Right ventricle myocardium inferior (tissue), 1 donor: ENCODE results near the gene ARVCF. TPM values are rescaled to one million over a fixed set of nuclear protein-coding genes. Genes with fewer than 3 reads are reported as not detected.

Experiments used
- ATAC-seq: fragments of 200-7000 bp; cut with Tn5 transposase; one replicate; pipeline ENCODE4 v1.9.1; 2020; ENCODE audit warnings: mild to moderate bottlenecking, moderate library complexity
- DNase-seq: peaks from one replicate; pipeline ENCODE4 v3.0.0; 2021; ENCODE audit errors: missing footprints
- intact Hi-C: fragments of 100-400 bp; cut with DNase I; formaldehyde crosslinking; loops from one replicate; pipeline ENCODE4 v1.11.0; 2022
- total RNA-seq: library from RNA; stranded (reverse); fragmentation: NEBNext Ultra II Directional; extraction: Animal tissue kit (Norgen Biotek cat#: 25700); gene quantifications from one replicate; pipeline ENCODE4 v1.2.1, GENCODE V29; 2021
- donor health status: DM: no; HTN: yes; CAD: no; lungs with severe emphysema.

Gene ARVCF
- total RNA-seq, 1 donor from 2014 or later, result 30.5 TPM

DNA sequence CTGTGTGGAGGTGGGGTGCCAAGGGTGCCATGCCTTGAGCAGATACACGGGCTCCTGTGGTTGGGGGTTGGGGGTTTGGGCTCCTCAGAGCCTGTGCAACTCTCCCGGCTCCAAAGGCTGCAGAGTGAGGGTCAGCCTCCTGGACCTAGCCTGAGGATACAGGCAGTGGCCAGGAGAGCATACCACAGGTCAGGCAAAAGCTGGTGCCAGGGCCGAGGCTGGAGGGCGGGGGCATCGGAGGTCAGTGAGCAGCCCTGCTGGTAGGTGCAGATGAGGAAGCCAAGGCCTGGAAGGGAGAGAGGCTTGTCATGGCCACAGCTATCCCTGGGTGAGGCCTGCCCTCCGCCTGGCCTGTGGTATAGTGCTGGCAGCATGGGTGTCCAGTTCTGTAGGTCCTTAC lies 37.9 kb upstream of the ARVCF start:
- intact Hi-C loops, result no loop called here
- peak; percentile 8 for DNase-seq
- ATAC-seq, result no peak

- DNase-seq, result peak; percentile 41
- intact Hi-C loops, result no loop called here
- ATAC-seq, result peak; percentile 21
Measured at GRCh38 chr22:20054034-20054427, 37.4 kb upstream of the ARVCF start.

DNA sequence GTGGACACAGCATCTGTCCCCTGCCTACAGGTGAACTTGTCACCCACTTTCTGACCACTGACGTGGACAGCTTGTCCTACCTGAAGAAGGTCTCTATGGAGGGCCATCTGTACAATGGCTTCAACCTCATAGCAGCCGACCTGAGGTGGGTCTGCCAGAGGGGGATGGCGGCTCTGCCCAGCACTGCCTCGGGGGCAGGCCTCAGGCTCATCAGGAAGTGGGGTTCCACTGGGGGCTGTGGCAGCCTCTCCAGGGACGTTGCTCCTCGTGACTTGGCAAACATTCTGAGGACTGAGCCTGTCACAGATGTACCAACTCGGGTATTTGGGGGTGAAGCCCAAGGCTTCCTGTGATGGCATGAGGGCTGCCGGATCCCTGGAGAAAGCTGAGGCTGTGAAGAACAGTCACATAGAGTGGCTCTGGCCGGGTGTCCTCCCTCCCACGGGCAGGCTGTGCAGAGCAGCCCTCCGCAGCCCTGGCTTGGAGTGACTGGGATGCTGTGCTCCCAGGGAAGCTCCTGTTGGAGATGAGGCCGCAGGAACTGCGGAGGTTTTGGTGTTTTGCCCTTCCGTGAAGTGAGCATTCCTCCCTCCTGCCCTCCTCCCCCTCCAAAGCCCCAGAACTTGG lies 36.9 kb upstream of the ARVCF start:
- peak; percentile 29 for ATAC-seq
- intact Hi-C loops, result no loop called here

DNA sequence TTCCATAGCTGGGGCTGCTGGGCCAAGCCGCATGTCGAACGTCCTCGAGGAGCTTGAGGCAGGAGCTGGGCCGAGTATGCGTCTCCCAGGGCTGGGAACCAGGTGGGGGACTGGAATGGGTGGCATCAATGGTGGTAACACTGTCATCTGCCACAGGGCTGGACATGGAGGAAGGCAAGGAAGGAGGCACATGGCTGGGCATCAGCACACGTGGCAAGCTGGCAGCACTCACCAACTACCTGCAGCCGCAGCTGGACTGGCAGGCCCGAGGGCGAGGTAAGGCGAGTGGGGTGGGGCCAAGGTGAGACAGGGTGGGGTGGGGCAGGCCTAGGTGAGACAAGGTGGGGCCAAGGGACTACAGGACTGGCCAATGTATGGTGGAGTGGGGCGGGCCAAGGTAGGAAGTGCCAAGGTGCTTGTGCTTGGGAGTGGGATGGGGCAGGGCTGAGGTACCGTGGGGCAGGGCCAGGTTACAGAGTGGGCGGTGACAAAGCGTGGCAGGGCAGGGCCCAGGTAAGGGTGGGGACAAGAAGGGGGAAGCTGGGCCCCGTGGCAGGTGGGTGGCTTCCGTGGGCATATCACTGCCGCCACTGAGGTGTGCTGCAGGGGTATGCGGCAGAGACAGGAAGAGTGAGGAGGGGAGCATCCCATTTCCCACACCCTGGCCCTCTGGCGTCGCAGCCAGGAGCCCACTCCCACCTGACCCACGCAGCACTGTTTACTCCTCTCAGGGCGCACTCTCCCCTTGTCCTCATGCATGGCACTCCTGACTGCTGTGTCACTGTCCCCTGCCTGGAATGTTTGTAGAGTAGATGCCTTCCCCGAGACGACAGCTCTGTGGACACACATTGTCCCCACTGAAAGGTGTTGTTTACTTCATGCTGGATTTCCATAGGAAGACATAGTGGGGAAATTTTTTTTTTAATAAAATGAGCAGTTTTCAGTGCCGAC lies 36.0 kb upstream of the ARVCF start:
- intact Hi-C loops, result no loop called here
- ATAC-seq (no peak), DNase-seq (peak; percentile 64)

More for the DNA sequence above, 36.9 kb upstream of the ARVCF start:
- DNase-seq, result peak; percentile 50

GRCh38 chr22:20051927-20052308 lies 35.3 kb upstream of the ARVCF start:
- DNase-seq (no peak), ATAC-seq (no peak)
- intact Hi-C loops, result no loop called here

DNA sequence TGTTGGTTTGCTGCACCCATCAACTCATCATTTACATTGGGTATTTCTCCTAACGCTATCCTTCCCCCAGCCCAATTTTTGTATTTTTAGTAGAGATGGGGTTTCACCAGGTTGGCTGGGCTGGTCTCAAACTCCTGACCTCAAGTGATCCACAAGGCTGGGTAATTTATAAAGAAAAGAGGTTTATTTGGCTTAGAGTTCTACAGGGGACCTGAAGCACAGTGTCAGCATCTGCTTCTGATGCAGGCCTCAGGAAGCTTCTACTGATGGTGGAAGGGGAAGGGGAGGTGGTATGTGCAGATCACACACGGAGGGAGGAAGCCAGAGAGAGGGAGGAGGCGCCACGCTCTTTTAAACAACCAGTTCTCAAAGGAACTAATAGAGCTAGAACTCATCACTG lies 30.1 kb upstream of the ARVCF start:
- intact Hi-C loops, result no loop called here
- DNase-seq (no peak), ATAC-seq (no peak)

GRCh38 chr22:20044495-20045151 lies 28.0 kb upstream of the ARVCF start:
- intact Hi-C loops, result no loop called here
- ATAC-seq, result peak; percentile 16
- DNase-seq, result no peak

- ATAC-seq (no peak), DNase-seq (no peak)
- intact Hi-C loops, result no loop called here
Measured at GRCh38 chr22:20043997-20044342, 27.3 kb upstream of the ARVCF start.

GRCh38 chr22:20043057-20043996 lies 26.7 kb upstream of the ARVCF start:
- ATAC-seq (no peak), DNase-seq (peak; percentile 52)
- intact Hi-C loops, result no loop called here

DNA sequence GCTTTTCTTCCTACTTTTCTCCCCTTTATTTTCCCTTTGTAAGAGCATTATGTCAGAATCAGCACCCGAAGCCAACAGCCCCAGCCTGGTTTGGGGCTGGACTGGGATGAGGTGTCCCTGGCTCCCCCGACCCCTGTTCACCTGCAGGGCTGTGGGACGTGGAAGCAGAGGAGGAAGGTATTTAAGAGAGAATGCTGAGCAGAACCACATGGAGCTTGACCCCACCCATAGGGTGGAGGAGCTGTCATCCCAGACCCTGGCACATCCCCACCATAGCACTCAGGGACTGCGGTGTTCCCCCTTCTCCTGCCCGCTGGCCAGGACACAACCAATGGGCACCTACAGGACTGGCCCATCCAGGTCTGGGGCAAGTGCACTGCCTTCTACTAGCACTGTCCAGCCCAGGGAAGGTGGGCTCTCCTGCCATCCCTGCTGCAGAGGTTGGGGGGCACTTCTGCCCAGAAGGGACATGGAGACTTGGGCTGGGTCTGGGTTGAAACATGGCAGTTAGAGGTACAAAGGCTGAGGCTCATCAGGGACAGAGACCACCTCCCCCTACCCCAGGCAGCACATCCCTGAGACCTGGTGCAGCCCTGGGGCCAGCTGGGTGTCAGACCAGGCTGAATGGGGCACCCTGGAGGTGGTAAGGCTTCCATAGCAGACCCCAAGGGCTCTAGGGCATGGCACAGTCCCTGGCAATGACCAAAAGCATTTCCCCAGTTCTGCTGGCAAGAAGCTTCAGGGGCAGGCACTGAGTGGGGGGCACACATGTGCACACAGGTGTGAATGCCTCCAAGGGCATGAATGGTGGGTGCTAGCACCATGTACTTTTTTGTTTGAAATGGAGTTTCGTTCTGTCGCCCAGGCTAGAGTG lies 23.9 kb upstream of the ARVCF start:
- DNase-seq (peak; percentile 48), ATAC-seq (no peak)
- intact Hi-C loops, result no loop called here

- ATAC-seq (no peak), DNase-seq (peak; percentile 58)
- intact Hi-C loops, result no loop called here
Measured at GRCh38 chr22:20039683-20040325, 23.2 kb upstream of the ARVCF start.

DNA sequence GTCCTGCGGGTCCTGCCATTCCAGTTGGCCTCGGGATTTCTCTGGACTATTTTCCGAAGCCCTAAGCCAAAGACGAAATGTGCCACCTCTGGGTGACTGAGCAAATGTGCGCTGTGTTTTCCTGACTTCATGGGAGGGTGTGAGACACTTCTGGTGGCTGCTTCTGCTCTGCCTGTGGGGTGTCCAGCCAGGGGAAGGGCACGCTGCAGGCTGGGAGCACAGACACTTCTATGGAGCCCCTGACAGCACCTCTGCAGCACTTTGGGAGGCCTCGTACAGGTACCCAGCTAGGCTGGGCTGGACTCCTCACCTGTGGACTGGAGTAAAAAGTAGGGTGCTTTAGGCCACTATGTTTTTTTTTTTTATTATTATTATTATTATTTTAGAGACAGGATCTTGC lies 22.0 kb upstream of the ARVCF start:
- DNase-seq (no peak), ATAC-seq (no peak)
- intact Hi-C loops, result no loop called here

DNA sequence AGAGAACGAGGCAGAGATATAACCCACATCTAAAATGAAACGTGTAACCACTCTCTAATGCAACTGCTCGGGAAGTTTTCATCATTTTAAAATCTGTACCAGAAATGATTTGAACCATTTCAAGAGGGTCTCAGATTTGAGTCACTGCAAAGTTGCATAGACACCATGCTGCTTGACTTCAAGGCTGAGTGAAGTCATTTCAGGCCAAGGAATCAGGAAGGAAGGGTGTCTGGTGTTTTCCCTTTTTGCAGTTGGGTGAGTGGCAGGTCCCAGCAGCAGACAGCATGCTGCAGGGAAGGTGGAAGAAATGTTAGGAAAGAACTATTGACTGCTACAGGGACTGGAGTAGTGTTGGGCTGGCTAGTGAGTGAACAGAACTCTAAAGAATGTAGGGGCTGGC lies 20.8 kb upstream of the ARVCF start:
- DNase-seq (no peak), ATAC-seq (no peak)
- intact Hi-C loops, result no loop called here

DNA sequence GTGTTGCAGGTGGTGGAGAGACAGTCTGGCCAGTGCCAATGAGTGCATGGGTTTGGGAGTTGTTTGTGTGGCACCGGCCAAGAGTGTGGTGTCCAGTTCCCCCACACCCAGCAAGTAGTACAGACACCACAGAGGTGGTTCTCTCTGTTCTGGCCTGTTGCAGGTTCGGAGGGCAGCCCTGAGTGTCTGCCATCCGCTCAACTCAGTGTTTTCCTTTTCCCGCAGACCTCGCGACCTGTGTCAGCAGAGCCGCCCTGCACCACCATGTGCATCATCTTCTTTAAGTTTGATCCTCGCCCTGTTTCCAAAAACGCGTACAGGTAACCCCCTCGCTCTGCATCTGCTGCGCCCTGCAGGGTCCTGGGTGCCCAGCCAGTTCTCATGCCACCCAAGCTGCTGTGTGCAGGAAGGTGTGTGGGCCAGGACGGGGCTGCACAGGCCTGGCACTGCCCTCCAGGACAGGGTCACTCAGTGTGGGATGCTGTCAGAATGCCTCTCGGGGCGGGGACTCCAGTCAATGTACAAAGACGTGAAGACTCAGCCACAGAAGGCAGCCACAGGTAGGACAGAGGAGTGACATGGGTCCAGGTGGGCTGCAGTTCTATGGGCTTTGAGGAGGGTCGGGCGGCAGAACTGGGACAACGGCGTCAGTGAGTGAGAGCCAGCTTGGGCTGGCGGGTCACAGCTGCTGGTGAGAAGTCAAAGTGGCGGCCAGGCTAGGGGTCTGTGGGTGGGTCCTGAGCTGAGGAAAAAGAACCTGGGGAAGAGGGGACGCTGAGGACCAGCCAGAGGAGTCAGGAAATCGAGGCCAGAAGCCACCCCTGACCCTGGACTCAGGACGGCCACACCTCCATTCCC lies 20.1 kb upstream of the ARVCF start:
- ATAC-seq (no peak), DNase-seq (peak; percentile 46)
- intact Hi-C loops, result no loop called here

- ATAC-seq, result no peak
- DNase-seq, result no peak
- intact Hi-C loops, result no loop called here
Measured at GRCh38 chr22:20036084-20036482, 19.5 kb upstream of the ARVCF start.

- intact Hi-C loops, result no loop called here
- ATAC-seq, result no peak
- DNase-seq, result peak; percentile 64
Measured at GRCh38 chr22:20035375-20036083, 18.9 kb upstream of the ARVCF start.
